Neural cell (in vitro differentiated cells): ENCODE results near the gene OR2F1. TPM values are rescaled to one million over a fixed set of nuclear protein-coding genes. Genes with fewer than 3 reads are reported as not detected.

Experiments
- H2AFZ ChIP-seq: fragments of 200-600, 300-800 bp; sonication (generic), shearing (Covaris generic); 2 replicates; pipeline ENCODE4 v1.6.0; 2014; ENCODE audit warnings: low read depth, mild to moderate bottlenecking, antibody characterized with exemption, low read length, moderate library complexity
- H3F3A ChIP-seq: fragments of 200-600 bp; shearing (Covaris generic); 2 replicates; pipeline ENCODE4 v1.6.1; 2016; ENCODE audit warnings: mild to moderate bottlenecking, moderate library complexity, mixed read lengths, antibody characterized with exemption, low read length; ENCODE audit not compliant: insufficient read depth, poor library complexity, severe bottlenecking
- H3K27ac ChIP-seq: fragments of 200-600, 300-800 bp; sonication (generic), shearing (Covaris generic); 2 replicates; pipeline ENCODE4 v1.5.1; 2014; ENCODE audit warnings: mild to moderate bottlenecking, low read length, moderate library complexity
- H3K27me3 ChIP-seq: fragments of 300-800, 200-600 bp; sonication (generic), shearing (Covaris generic); 2 replicates; pipeline ENCODE4 v1.6.0; 2014; ENCODE audit warnings: mild to moderate bottlenecking, low read depth, low read length, moderate library complexity; ENCODE audit not compliant: insufficient read depth
- H3K36me3 ChIP-seq: fragments of 300-800, 200-600 bp; sonication (generic), shearing (Covaris generic); 2 replicates; pipeline ENCODE4 v1.5.1; 2014; ENCODE audit warnings: mild to moderate bottlenecking, antibody characterized with exemption, low read length, moderate library complexity; ENCODE audit not compliant: insufficient read depth
- H3K4me2 ChIP-seq: fragments of 300-800, 200-600 bp; sonication (generic), shearing (Covaris generic); 2 replicates; pipeline ENCODE4 v1.6.0; 2014; ENCODE audit warnings: mild to moderate bottlenecking, low read length
- H3K4me3 ChIP-seq: fragments of 300-800, 200-600 bp; sonication (generic), shearing (Covaris generic); 2 replicates; pipeline ENCODE4 v1.5.1; 2014; ENCODE audit warnings: mild to moderate bottlenecking, low read length, moderate library complexity
- H3K79me2 ChIP-seq: fragments of 200-600 bp; shearing (Covaris generic); replicated peaks from 2 replicates; pipeline ENCODE4 v1.6.0; 2014; ENCODE audit warnings: mild to moderate bottlenecking, low read length, moderate library complexity; ENCODE audit not compliant: insufficient read depth
- H3K9ac ChIP-seq: fragments of 300-800, 200-600 bp; sonication (generic), shearing (Covaris generic); 2 replicates; pipeline ENCODE4 v1.6.1; 2016; ENCODE audit warnings: mild to moderate bottlenecking, low read length, mixed read lengths
- H3K9me2 ChIP-seq: fragments of 200-600 bp; shearing (Covaris generic); 2 replicates; pipeline ENCODE4 v1.6.1; 2016; ENCODE audit warnings: mild to moderate bottlenecking, low read length, mixed read lengths; ENCODE audit not compliant: insufficient read depth
- H3K9me3 ChIP-seq: fragments of 200-600, 300-800 bp; sonication (generic), shearing (Covaris generic); 2 replicates; pipeline ENCODE4 v1.6.1; 2016; ENCODE audit warnings: mild to moderate bottlenecking, mixed run types, low read length, moderate library complexity, mixed read lengths
- H4K20me1 ChIP-seq: fragments of 200-600 bp; shearing (Covaris generic); 2 replicates; pipeline ENCODE4 v1.6.1; 2016; ENCODE audit warnings: mild to moderate bottlenecking, mixed run types; ENCODE audit not compliant: insufficient read depth
- CTCF ChIP-seq: fragments of 450-650 bp; IDR thresholded peaks from 2 replicates; pipeline ENCODE4 v1.5.1; 2014; ENCODE audit warnings: antibody characterized with exemption, mild to moderate bottlenecking, moderate library complexity; ENCODE audit not compliant: poor library complexity, severe bottlenecking
- EP300 ChIP-seq: fragments of 450-650 bp; conservative IDR thresholded peaks from 2 replicates; pipeline ENCODE4 v1.6.1; 2014; ENCODE audit warnings: antibody characterized with exemption, mild to moderate bottlenecking, moderate library complexity; ENCODE audit not compliant: poor library complexity, severe bottlenecking
- EZH2 ChIP-seq: fragments of 200-600, 300-800 bp; shearing (Covaris generic), sonication (generic); IDR thresholded peaks from 2 replicates; pipeline ENCODE4 v1.6.1; 2014; ENCODE audit warnings: antibody characterized with exemption, low read length, borderline replicate concordance, mild to moderate bottlenecking; ENCODE audit not compliant: insufficient read depth, poor library complexity, severe bottlenecking
- MXI1 ChIP-seq: fragments of 450-650 bp; conservative IDR thresholded peaks from 2 replicates; pipeline ENCODE4 v1.6.1; 2014; ENCODE audit warnings: antibody characterized with exemption, mild to moderate bottlenecking; ENCODE audit not compliant: poor library complexity, severe bottlenecking
- POLR2AphosphoS5 ChIP-seq: IDR thresholded peaks from 2 replicates; pipeline ENCODE4 v1.6.1; 2012
- RAD21 ChIP-seq: fragments of 450-650 bp; conservative IDR thresholded peaks from 2 replicates; pipeline ENCODE4 v1.6.1; 2014; ENCODE audit warnings: antibody characterized with exemption, mild to moderate bottlenecking, moderate library complexity
- REST ChIP-seq: IDR thresholded peaks from 2 replicates; pipeline ENCODE4 v1.6.1; 2012; ENCODE audit warnings: borderline replicate concordance
- SMC3 ChIP-seq: fragments of 450-650 bp; conservative IDR thresholded peaks from 2 replicates; pipeline ENCODE4 v1.6.1; 2014; ENCODE audit warnings: antibody characterized with exemption, mild to moderate bottlenecking, moderate library complexity; ENCODE audit not compliant: poor library complexity
- TAF1 ChIP-seq: IDR thresholded peaks from 2 replicates; pipeline ENCODE4 v1.6.1; 2012; ENCODE audit warnings: low read depth
- polyA plus RNA-seq: library from polyadenylated mRNA; depleted of rRNA; stranded (reverse); fragments of >200 nt; gene quantifications from 2 replicates; pipeline ENCODE4 v1.2.3, GENCODE V29; 2014

Gene OR2F1
- polyA plus RNA-seq, 1 donor from 2014 or later, result not detected

GRCh38 chr7:143947111-143947510, 7.5 kb upstream of the OR2F1 start:
- Histone ChIP-seq H3K4me3 (no peak overlapping the region), H3K36me3 (no peaks in the 10 kb centered on the region), H3K79me2 (no peaks in the 10 kb centered on the region), H4K20me1 (no peaks in the 10 kb centered on the region), H3K27ac (no peak overlapping the region), H3K9me2 (no peaks in the 10 kb centered on the region), H3K9me3 (no peaks in the 10 kb centered on the region), H2AFZ (no peak overlapping the region), H3K4me2 (no peak overlapping the region), H3F3A (no peaks in the 10 kb centered on the region), H3K9ac (no peak overlapping the region), H3K27me3 (no peaks in the 10 kb centered on the region)
- TF ChIP-seq TAF1 (no peak), SMC3 (no peak), MXI1 (no peak), POLR2AphosphoS5 (no peak), EP300 (no peak), REST (no peak)

GRCh38 chr7:143948733-143949132, 5.9 kb upstream of the OR2F1 start:
- Histone ChIP-seq H3K79me2 (no peaks in the 10 kb centered on the region), H3K4me2 (no peak overlapping the region), H3K9me3 (no peaks in the 10 kb centered on the region), H3K27me3 (no peaks in the 10 kb centered on the region), H2AFZ (no peak overlapping the region), H3K4me3 (no peak overlapping the region), H3F3A (no peaks in the 10 kb centered on the region), H3K9me2 (no peaks in the 10 kb centered on the region), H3K36me3 (no peaks in the 10 kb centered on the region), H3K9ac (no peak overlapping the region), H3K27ac (no peak overlapping the region), H4K20me1 (no peaks in the 10 kb centered on the region)
- TF ChIP-seq REST, result no peak
- TF ChIP-seq RAD21, result no peak
- no peak for TF ChIP-seq SMC3
- no peak for TF ChIP-seq TAF1
- no peak for TF ChIP-seq EP300
- TF ChIP-seq MXI1, result no peak
- no peak for TF ChIP-seq CTCF
- no peak for TF ChIP-seq POLR2AphosphoS5
- no peak for TF ChIP-seq EZH2
